ENCODE results near the gene ZNF280A.
"Not testable (repeated sequence)": the region's sequence is repeated elsewhere in the genome, so short reads cannot be mapped to it uniquely, and the experiment has no call there.

The ZNF280A gene

DNA sequence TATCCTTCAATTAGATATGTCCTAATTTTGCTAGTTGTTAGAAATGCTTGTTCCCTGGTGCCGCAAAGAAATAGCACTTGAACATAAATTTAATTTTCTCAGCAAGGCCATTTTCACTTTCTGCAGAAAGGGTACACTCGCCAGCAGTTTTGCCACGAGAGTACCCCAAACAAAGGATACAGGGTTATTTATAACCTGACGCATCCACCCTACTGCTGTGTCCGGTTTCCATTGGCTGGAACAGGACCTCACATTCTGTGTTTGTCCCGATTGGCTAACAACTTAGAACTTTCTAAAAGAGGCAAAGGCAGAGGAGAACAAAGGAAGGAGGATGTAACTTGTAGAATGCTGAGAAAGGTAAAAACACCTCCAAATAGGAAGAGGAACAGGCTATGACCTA, 10.2 kb downstream of the ZNF280A start:
- not testable (repeated sequence) for DNase-seq

DNA sequence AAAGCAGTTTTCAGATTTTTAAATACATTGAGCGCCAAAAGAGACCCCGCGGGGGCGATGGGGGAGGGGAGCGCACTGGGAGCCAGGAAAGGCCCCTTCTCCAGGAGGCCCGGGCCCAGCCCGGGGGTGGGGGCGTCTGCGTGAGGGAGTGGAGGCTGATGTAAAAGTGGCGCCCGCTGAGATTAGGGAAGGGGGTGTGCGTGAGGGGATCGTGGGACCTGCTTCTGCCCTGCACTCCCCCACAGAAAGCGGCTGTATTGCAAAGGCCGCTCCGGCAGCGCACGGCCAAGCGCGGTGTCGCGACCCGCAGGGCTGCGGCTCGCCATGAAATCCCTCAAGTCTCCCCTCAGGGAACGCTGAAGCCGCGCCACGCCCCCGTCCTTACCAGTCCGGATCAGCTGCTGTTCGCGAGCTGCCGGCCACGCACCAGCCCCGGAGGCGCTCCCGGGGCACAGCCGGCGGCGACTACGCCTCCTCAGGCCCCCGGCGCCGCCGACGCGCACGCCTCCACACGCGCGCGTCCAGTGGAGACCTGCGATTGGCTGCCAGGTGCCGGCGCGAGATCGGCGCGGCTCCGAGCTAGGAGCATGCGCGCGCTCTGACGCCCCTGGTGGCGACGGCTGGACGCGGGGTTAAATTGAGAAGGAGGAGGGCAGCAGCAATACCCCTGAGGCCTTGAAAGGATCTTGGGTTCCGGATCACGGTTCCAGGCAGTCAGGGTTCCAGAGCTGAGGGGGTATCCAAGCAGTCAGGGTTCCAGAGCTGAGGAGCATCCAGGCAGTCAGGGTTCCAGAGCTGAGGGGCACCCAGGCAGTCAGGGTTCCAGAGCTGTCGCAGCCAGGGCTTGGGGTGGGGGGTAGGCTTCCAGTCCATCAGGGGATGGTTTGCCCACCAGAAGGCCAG, 11.5 kb downstream of the ZNF280A start, which contains the start of gene ZNF280B:
TSS of gene ZNF280B (minus strand) at position 469 of the 903 bp plus-strand sequence. CDS start 19,344 bp downstream, outside the sequence.
- peak; percentile 84 for DNase-seq

DNA sequence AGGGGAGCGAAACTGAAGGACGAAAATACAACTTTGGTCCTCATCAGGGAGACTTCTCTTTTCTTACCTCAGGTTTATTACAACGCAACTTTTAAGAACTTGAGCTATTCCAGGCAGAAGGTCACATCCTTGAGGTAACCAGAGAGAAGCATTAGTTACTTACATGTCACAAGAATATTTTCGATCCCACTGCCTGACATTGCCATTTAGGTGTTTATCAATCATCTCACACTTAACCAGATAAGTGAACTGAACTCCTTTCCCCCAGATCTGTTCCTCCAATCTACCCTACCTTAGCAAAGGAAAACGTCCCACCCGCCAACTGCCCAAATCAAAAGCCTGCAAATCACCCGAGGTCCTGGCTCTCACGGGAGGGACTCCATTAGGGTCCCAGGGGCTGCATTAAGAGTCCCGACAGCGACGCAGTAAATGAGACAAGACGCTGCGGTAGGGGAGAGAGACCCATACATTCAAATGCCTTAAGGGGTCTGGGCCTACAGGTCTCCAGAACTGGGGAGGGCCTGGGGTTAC, 12.3 kb downstream of the ZNF280A start:
- no peak for DNase-seq

DNA sequence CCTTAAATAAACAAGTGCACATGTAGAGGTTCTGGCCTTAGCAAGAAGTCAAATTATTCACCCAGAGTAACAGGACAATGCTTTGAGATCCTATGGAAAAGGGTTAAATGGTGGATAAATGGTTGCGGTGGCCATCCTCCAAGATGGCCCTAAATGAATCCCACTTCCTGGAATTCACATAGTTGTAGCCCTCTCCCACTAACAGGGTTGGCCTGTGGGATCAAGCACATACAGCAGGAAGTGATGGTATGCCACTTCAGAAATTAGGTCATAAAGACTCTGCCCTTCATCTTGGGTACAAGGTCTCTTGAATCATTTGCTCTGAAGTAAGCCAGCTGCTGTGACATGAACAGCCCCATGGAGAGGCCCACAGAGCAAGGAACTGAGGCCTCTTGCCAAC, 13.3 kb downstream of the ZNF280A start:
- no peak for DNase-seq

DNA sequence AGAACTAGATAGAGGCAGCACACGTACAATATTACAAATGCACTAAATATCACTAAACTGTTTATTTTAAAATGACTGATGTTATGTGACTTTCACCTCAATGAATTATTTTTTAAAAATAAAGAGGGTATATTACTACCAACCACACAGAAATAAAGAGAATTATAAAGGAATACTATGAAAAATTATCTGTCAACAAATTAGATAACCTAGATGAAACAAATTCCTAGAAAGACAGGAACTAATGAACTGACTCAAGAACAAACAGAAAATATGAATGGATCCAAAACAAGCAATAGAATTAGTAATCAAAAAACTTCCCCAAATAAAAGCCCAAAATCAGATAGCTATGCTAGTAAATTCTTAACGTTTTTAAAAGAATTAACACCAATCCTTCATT, 21.8 kb downstream of the ZNF280A start:
- DNase-seq: no peak

DNA sequence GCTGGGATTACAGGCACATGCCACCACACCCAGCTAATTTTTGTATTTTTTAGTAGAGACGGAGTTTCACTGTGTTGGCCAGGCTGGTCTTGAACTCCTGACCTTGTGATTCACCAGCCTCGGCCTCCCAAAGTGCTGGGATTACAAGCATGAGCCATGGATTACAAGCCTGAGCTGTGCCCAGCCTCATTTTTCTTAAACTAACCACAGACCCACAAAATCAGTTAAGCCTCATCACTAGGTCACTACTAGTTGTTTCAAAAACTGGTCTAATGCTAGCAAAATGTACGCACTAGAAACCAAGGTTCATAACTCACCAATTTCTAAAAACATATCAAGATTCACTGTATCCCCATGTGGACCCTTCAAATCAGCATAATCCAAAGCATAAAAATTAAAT, 28.5 kb downstream of the ZNF280A start:
- DNase-seq: not testable (repeated sequence)

- DNase-seq: no peak
These were observed 31.3 kb downstream of the ZNF280A start for GRCh38 chr22:22488736-22489135.

GRCh38 chr22:22487869-22488597, 32.0 kb downstream of the ZNF280A start:
- DNase-seq: no peak

GRCh38 chr22:22487059-22487458, 33.0 kb downstream of the ZNF280A start:
- no peak for DNase-seq

DNA sequence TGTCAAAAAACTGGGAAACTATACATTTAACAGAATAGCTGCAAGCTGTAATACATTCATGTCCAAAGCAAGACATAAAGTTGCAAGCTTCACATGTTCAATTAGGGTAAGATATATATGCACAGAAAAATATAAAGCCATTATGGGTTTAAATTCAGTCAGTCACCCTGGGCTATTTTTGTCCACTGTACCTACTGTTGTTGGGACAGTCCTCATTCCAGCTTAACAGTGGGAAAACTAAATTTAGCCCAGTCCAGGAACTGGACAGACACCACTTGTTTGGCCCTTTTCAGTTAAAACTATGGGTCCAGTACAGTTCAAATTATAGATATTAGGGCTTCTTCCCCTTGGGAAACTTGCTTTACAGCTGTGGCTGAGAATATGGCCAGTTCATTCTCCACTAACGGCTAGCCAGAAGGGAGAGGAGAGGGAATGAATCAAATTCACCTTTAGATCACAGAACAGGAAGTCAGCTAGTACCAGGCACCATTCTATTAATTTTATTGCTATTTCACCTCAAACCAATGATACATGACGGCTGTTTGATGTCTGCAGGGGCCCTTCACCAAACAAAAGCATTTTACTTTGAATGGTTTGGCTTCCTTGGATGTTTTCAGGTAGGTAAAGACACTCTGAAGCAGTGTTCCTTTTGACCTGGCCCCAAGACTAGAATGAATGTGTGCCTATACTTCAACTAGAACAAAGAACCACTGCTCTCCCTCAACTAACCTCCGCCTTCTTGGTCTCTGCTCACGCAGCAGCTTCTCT, 33.8 kb downstream of the ZNF280A start:
- DNase-seq: no peak

GRCh38 chr22:22485524-22485923, 34.5 kb downstream of the ZNF280A start:
- DNase-seq: no peak

- no peak for DNase-seq
These were observed 36.0 kb downstream of the ZNF280A start for GRCh38 chr22:22484023-22484422.

- DNase-seq: no peak
These were observed 39.1 kb downstream of the ZNF280A start for GRCh38 chr22:22480940-22481339.

GRCh38 chr22:22479999-22480532, 40.0 kb downstream of the ZNF280A start:
- DNase-seq: no peak

- DNase-seq: no peak
These were observed 41.0 kb downstream of the ZNF280A start for GRCh38 chr22:22479116-22479515.

- no peak for DNase-seq
These were observed 41.6 kb downstream of the ZNF280A start for GRCh38 chr22:22478470-22478869.

DNA sequence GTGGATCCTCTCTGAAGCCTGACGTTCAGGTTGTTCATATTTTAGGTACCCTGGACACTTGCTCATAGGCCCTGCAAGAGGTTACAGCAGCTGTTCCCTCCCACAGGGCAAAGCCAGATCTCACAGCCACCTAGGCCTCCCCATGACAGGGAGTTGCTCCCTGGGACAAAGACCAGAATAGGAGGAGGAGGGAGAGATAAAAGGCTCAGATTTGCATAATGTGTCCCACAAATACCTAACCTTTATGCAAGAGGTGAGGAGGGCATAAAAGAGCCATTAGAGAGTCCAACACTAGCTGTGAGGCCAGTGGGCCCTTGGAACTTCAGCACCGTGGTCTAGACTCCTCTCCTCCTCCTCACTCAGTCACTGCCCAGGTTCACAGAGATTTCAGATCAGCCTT, 45.3 kb downstream of the ZNF280A start:
- DNase-seq: no peak

- DNase-seq: not testable (repeated sequence)
These were observed 49.0 kb downstream of the ZNF280A start for GRCh38 chr22:22471104-22471503.

DNA sequence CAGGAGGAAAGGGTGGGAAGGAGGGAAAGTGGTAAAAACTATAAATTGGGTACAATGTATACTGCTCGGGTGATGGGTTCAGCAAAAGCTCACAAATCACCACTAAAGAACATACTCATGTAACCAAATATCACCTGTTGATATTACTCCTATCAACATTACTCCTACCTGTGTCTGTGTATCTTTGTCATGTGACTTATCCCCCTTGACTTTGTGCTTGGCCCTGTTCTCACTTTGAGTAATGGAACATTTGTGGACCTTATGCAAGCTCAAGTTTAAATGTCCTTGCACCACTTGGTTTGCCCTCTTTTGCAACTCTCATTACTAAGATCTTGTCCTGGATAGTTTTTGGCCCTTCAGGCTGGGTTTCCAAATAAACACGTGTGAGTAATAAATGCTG, 50.5 kb downstream of the ZNF280A start:
- DNase-seq: no peak

DNA sequence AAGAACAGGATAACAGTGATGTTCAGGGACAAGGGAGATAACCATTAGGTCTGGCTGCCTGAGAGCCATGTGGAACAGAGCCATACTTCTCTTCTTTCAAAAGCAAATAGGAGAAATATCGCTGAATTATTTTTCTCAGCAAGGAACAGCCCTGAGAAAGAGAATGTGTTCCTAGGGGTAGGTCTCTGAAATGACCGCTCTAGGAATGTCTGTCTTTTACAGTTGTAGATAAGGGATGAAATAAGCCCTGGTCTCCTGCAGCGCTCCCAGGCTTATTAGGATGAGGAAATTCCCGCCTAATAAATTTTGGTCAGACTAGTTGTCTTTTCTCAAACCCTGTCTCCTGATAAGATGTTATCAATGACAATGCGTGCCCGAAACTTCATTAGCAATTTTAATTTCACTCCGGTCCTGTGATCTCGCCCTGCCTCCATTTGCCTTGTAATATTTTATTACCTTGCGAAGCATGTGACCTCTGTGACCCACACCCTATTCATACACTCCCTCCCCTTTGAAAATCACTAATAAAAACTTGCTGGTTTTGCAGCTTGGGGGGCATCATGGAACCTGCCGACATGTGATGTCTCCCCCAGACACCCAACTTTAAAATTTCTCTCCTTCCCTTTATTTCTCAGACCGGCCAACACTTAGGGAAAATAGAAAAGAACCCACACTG, 51.1 kb downstream of the ZNF280A start:
- not testable (repeated sequence) for DNase-seq

DNA sequence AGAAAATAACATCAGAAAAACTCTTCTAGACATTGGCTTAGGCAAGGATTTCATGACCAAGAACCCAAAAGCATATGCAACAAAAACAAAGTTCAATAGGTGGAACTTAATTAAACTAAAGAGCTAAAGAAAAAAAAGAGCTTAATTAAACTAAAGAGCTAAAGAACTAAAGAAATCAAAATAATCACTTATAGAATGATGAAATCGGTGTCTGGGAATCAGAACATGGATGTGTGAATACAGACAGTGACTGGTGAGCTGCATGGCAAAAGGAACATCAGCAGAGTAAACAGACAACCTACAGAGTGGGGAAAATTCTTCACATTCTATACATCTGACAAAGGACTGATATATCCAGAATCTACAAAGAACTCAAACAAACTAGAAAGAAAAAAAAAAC, 53.0 kb downstream of the ZNF280A start:
- DNase-seq: no peak

GRCh38 chr22:22465782-22466181, 54.3 kb downstream of the ZNF280A start:
- no peak for DNase-seq
